NCI-H1694 treated with DMSO at 0.1 percent for 48 hours (cell line): Measurements from ENCODE around the gene RILPL2.
"Not testable (repeated sequence)": the region's sequence is repeated elsewhere in the genome, so short reads cannot be mapped to it uniquely, and the experiment has no call there.

ENCODE experiments used
- DNase-seq: peaks from one replicate; lab custom pipeline; 2025; lab: John Stamatoyannopoulos, UW

RILPL2 gene

DNA sequence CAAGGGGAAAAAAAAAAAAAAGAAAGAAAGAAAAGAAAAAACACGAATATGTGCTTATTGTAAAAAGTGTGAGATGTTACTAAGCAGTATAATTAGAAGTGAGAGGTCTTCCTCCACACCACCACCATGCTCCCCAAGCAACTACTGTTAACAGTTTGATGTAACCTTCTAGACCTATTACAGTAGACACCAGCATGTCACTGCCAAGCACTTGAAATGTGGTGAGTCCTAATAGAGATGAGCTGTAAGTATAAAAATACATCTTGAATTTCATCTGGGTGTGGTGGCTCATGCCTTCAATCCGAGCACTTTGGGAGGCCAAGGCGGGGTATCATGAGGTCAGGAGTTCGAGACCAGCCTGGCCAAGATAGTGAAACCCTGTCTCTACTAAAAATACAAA is 13.4 kb upstream of the RILPL2 start:
- DNase-seq: no peak

DNA sequence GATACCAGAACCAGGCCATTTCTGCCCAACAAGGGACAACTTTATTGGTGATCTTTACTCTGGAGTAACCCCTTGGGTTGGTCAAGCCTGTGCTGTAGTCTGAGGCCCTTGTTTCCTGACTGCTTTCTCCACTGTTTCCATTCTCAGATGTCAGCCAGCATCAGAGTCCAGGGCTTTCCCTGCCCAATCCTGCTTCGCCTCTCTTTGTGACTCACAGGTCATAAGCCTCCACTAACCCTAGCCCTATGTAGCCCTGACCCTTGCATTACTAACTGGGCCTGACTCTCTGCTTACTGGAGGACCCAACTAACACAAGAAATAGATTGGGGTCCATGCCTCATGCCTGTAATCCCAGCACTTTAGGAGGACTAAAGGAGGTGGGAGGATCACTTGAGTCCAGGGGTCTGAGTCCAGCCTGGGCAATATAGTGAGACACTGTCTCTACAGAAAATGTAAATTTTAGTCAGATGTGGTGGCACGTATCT is 12.8 kb upstream of the RILPL2 start:
- DNase-seq: no peak

DNA sequence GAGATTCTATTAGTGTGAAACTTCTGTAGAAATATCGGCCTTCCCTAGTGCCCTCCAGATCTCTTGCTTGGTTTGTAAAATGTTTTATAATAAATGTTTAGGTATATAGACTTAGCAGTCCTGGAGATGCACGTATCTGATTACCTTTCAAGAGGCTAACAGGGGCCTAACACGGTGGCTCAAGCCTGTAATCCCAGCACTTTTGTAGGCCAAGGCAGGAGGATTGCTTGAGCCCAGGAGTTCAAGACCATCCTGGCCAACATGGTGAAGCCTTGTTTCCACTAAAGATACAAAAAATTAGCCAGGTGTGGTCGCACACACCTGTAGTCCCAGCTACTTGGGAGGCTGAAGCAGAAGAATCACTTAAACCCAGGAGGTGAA is 9.8 kb upstream of the RILPL2 start:
- DNase-seq: no peak

DNA sequence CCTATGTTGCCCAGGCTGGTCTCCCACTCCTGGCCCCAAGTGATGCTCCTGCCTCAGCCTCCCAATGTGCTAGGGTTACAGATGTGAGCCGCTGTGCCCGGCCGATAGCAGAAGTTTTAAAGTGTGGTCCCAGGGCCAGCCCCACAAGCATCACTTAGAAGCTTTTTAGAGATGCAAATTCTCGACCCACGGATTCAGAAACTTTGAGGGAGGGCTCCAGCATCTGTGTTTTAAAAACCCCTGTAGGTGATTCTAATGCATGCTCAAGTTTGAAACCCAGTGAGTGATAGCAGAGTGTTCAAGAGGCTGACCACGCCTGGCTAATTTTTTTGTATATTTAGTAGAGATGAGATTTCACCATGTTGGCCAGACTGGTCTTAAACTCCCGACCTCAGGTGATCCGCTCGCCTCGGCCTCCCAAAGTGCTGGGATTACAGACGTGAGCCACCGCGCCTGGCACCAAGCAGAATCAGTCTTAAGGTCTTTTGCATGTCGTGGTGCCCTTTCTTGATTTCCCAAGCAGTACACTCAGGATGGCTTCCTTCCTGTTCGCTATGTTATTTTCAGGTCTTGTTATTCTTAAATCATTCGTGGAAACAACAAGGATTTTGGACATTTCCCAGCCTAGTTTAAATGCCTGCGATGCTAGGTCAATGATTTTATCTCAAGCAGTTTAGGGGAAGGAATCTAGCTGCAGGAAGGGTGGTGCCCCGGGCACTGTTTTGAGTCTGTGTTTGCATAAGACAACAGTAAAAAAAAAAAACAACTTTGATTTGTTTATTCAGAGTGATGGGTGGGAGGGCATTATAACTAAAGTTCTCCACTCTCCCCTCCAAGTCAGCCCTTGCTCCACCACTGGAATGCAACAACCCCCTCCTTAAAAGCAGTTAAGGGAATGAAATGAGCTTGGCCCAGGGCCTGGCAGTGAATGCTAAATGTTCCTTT is 9.2 kb upstream of the RILPL2 start:
- no peak for DNase-seq

DNA sequence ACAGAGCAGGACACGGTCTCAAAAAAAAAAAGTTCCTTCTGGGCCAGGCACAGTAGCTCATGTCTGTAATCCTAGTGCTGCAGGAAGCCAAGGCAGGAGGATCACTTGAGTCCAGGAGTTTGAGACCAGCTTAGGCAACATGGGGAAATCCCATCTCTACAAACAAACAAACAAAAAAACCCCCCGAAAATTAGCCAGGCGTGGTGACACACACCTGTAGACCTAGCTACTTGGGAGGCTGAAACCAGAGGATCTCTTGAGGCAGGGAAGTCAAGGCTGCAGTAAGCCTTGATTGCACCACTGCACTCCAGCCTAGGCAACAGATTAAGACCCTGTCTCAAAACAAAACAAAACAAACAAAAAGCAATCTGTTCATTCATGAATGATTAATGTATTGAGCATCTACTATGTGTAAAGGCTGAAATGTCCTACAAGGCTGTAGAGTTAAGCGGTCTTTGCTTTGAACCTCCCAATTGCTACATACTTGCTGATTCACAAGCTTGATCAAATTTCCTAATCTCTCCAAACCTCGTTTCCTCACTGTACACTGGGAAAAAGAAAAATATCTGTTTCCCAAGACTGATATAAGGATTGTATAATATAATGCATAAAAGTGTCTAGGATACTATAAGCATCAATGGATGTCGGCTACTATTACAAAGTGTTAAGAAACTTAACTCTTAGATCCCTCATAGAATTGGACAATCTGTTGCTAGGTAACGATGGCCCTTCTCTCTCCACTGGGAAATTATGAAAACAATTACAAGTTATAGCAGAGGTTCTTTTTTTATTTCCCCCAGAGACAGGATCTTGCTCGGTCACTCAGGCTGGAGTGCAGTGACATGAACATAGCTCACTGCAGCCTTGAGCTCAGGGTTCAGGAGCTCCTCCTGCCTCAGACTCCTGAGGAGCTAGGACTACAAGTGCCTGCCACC is 7.9 kb upstream of the RILPL2 start:
- no peak for DNase-seq

DNA sequence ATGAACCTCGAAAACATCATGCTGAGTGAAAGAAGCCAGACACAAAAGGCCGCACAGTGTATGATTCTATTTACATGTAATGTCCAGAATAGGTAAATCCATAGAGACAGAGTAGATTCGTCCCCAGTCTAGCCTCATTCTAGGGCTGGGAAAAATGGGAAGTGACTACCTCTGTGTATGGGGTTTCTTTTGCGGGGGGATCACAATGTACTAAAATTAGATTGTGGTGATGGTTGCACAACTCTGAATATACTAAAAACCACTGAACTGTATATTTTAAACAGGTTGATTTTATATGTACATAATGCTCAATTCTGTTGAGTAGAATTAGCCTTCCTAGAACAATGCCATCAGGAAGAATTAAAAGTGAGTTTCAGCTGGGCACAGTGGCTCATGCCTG is 6.3 kb upstream of the RILPL2 start:
- no peak for DNase-seq

DNA sequence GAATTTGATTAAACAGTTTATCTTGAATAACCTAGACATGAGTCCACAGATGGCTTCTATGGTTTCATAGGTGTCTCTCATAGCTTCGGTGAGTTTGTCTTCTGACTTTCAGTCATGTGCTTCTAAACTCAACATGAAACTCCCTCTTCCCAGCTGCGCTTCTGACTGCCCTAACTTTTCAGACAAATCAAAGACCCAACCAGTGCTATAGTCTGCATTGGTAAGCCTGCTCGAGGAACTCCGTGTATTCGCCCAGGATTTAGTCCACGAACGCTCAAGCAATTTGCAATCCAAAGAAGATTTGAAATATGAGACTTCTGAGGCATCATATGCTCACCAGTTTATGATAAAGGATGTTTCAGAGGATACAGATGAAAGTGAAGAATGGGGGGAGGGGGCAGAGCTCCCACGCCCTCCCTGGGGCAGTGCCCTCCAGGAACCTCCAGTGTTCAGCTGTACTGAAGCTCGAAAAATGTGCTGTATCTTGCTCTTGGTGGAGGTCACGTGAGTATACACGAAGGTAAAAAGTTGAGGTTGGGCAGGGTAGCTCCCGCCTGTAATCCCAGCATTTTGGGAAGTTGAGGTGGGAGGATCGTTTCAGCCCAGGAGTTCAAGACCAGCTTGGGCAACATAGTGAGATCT is 5.2 kb upstream of the RILPL2 start:
- DNase-seq: no peak

DNA sequence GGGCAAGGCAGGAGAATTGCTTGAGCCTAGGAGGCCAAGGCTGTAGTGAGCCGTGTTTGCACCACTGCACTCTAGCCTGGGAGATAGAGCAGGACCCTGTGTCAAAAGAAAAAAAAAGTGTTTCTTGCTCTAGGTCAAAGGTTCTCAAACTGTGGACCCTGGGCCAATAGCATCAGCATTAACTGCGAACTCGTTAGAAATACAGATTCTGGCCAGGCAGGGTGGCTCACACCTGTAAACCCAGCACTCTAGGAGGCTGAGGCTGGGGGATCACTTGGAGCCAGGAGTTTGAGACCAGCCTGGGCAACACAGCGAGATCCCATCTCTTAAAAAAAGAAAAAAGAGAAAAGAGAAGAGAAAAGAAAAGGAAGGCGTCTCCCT is 858 bp downstream of the RILPL2 start:
- no peak for DNase-seq

DNA sequence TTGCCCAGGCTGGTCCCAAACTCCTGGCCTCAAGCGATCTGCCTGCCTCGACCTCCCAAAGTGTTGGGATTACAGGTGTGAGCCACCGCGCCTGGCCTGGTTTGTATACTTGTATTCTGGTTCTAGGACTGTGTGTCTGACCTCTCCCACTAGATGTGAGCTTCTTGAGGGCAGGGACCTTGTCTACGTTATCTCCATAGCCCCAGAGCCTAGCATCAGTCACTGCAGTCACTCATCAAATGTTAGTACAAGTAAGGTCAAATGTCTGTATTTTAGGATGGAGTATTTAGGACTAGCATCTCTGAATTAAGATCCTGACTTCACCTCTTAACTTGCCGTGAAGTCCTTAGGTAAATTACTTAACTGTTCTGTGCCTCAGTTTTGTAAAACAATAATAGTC is 2.9 kb downstream of the RILPL2 start:
- no peak for DNase-seq

DNA sequence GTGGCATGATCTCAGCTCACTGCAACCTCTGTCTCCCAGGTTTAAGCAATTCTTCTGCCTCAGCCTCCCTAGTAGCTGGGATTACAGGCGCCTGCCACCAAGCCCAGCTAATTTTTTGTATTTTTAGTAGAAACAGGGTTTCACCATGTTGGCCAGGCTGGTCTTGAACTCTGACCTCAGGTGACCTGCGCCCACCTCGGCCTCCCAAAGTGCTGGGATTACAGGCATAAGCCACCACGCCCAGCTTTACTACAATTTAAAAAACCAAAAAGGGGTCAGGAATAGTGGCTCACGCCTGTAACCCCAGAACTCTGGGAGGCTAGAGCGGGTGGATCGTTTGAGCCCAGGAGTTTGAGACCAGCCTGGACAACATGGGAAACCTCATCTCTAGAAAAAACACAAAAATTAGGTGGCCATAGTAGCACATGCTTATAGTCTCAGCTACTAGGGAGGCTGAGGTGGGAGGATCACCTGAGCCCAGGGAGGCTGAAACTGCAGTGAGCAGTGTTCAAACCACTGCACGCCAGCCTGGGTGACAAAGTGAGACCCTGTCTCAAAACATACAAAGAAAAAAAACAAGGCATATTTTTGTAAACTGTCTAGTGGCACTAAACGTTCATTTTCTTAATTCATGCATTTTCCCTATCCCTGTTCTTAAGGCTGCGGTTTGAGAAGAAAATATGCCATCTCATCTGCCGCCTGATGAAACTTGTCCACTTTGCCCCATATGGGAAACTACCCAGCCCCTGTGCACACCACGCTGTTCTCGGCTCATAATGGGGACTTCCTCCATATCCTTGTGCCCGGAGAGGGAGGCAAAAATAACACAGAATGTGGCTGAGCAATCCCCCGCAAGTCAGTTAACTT is 4.3 kb downstream of the RILPL2 start:
- DNase-seq: not testable (repeated sequence)

DNA sequence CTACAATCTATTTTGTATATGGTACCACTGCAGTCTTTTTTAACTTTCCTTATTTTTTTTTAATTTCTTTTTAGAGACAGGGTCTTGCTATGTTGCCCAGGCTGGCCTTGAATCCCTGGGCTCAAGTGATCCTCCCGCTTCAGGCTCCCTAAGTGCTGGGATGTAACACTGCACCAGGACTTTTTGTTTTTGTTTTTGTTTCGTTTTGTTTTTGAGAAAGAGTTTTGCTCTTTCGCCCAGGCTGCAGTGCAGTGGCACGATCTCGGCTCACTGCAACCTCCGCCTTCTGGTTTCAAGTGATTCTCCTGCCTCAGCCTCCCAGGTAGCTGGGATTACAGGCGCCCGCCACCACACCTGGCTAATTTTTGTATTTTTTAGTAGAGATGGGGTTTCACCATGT is 7.4 kb downstream of the RILPL2 start:
- DNase-seq: not testable (repeated sequence)

DNA sequence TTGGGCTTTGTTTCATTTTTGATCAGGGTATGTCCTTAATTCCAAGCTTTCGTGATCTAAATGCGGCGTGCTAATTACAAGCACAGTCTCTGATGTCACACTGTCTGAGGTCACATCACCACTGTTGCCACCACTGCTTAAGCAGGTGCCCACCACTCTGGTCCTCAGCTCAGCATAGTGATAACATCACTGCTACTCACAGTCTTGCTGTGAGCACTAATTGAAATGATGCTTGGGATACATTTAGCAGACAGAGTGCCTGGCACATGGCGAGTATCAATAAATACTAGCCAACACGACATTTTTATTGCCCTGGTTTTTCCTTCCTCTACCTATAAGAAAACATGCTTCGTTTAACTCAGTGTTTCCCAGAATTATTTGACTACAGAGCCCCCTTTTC is 7.9 kb downstream of the RILPL2 start:
- DNase-seq: no peak

DNA sequence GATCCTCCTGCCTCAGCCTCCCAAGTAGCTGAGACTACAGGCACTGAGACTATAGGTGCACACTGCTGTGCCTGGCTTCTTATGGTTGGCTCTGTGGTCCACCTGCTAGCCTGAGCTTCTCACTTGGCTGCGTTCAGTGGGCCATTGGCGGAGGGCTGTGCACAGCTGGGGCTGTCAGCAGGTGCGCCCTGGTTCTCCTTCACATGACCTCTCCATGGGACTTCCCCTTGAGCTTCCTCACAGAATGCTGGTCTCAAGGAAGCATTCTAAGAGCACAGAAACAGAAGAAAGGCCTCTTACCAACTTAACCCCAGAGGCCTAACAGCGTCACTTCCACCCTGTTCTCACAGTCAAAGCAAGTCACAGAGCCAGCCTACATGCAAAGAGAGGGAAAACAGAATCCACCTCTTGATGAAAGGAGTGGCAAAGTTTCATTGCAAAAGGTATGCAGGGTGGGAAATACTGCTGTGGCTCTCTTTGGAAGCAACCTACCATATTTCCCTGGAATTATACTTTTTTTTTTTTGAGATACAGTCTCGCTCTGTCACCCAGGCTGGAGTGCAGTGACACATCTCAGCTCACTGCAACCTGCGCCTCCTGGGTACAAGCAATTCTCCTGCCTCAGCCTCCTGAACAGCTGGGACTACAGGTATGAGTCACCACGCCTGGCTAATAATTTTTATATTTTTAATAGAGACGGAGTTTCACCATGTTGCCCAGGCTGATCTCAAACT is 9.3 kb downstream of the RILPL2 start:
- DNase-seq: no peak

DNA sequence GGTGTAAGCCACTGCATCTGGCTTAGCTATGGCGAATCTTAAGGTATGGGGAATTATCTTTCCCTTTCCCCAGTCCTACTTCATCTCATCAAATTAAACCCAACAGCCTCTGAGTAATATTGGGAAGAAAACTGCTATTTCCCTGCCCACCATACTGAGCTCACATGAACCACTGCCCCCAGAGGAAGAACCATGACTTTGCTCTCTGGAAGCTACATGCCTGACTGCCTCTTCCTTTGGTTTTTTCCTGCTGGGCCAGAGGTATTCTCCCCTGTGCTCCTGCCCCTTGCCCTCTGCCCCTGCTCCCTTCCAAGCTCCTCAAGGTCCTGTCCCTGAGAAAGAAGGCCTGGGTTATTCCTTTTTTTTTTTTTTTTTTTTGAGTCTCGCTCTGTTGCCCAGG is 15.2 kb downstream of the RILPL2 start:
- DNase-seq: no peak

DNA sequence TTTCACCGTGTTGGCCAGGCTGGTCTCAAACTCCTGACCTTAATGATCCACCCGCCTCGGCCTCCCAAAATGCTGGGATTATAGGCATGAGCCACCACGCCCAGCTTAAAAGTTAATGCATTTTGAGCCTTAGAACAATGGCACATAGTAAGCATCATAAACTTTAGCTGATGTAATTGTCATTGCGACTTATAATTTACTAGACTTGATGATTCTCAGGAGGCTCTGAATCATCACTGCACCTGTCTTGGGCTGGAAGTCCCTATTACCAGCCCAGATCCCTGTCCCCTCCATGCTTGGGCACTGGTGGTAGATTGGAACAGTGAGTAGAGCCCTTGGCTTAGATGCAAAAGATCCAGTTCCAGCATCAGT is 26.5 kb downstream of the RILPL2 start:
- no peak for DNase-seq

DNA sequence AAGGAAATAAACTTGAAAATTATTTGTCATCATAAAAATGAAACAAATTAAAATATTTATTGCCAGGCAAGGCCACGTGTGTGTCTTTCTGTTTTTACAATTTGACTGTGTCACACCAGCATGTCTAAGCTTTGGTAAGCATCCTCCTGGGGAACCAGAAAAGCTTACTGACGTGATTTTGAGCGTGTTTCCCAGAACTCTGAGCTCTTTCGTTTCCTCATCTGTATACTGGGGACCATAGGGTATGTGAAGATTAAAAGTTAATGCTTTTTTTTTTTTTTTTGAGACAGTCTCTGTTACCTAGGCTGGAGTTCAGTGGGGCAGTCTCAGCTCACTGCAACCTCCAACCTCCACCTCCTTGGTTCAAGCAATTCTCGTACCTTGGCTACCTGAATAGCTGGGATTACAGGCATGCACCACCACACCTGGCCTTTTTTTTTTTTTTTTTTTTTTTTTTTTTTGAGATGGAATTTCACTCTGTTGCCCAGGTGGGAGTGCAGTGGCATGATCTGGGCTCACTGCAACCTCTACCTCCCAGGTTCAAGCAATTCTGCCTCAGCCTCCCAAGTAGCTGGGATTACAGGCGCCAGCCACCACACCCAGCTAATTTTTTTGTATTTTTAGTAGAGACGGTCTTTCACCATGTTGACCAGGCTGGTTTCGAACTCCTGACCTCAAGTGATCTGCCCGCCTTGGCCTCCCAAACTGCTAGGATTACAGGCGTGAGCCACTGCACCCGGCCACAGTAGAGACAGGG is 27.0 kb downstream of the RILPL2 start:
- DNase-seq: not testable (repeated sequence)

DNA sequence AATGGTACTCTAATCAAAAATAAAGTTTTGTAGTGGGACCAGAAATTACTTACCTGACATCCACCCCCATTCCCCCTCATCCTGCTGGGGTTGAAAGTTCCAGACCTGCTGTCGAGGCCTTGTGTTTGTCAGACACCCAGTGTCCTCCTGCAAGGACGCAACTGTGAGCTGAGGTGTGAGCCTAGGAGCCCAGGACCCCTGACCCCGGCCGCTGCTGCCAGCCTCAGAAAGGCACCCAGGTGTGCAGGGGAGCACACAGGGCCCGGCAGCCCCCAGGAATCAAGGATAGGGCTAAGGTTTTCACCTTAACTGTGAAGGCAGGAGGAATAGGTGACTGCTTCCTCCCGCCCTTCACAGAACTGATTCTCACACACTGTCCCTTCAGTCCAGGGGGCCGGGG is 27.9 kb downstream of the RILPL2 start:
- DNase-seq: not testable (repeated sequence)

DNA sequence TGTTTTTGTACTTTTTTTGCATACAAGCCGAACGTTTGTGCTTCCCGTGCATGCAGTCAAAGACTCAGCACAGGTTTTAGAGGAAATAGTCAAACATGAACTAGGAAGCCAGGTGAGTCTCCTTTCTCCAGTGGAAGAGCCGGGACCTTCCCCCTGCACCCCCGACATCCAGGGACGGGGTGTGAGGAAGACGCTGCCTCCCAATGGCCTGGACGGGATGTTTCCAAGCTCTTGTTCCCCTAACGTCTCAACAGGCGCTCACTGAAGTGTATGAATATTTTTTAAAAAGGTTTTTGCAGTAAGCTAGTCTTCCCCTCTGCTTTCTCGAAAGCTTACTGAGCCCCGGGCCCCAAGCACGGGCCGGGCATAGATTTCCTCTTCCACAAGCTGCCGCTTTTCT is 28.6 kb downstream of the RILPL2 start:
- not testable (repeated sequence) for DNase-seq

DNA sequence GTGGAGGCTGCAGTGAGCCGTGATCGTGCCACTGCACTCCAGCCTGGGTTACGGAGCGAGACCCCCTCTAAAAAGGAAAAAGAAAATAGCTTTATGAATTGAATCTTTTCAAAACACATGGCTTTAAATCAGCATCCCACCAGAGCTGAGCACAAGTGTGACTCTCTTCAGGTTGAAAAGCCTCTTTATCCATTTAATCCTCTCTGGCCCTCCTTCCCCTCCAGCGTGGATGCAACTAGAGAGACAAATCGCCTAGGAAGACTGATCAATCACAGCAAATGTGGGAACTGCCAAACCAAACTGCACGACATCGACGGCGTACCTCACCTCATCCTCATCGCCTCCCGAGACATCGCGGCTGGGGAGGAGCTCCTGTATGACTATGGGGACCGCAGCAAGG is 29.2 kb downstream of the RILPL2 start:
- not testable (repeated sequence) for DNase-seq

DNA sequence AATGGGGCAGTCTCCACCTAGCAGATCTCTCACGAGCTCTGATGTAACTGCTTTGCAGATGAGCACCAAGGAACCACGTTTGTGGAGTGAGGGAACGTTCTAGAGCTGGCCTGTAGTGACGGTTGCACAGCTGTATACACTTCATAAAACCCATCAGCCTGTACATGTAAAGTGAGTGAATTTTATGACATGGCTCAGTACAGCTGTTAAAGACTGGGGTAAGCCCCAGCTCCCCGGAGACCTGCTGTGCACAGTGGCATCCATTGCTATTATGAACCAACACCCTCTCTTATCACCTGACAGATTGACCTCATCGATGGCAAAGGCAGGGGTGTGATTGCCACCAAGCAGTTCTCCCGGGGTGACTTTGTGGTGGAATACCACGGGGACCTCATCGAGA is 31.9 kb downstream of the RILPL2 start:
- no peak for DNase-seq
